HEK293 (cell line): ENCODE results near the gene NFE2L3.

Experiments used
- CTCF ChIA-PET: fragments of 350-600 bp; formaldehyde crosslinking; extraction: SDS; loops from one replicate; lab custom pipeline; 2021; ENCODE audit warnings: antibody characterized with exemption; lab: Yijun Ruan, JAX
- POLR2A ChIA-PET: fragments of 300-600 bp; formaldehyde crosslinking; extraction: SDS; loops from one replicate; lab custom pipeline; 2020; ENCODE audit warnings: antibody characterized with exemption, inconsistent platforms; lab: Yijun Ruan, JAX
- H3K27ac ChIP-seq: fragments of 200-500 bp; sonication (Bioruptor generic); 2 replicates; pipeline ENCODE4 v1.5.1; 2014; ENCODE audit warnings: low read depth, low read length, control low read depth, inconsistent platforms; ENCODE audit errors: extremely low read depth
- H3K36me3 ChIP-seq, 2 experiments: fragments of 200-500 bp in 1 of 2; sonication (Bioruptor generic) in 1 of 2; 1 replicate in 1 of 2; 2 replicates in 1 of 2; pipeline ENCODE4 v1.5.1; 2014 to 2017; ENCODE audit warnings: inconsistent platforms in 2 of 2, low read length in 2 of 2; ENCODE audit not compliant: control insufficient read depth in 2 of 2, insufficient read depth in 1 of 2
- H3K4me1 ChIP-seq: fragments of 200-500 bp; sonication (Bioruptor generic); 2 replicates; pipeline ENCODE4 v1.5.1; 2014; ENCODE audit warnings: mild to moderate bottlenecking, low read length, inconsistent platforms; ENCODE audit not compliant: control insufficient read depth, insufficient read depth
- H3K4me3 ChIP-seq: 2 replicates; pipeline ENCODE4 v1.5.1; 2011; ENCODE audit warnings: low read depth, mild to moderate bottlenecking, control low read depth, low read length, moderate library complexity
- H3K9me3 ChIP-seq: fragments of 200-500 bp; sonication (Bioruptor generic); 2 replicates; pipeline ENCODE4 v1.5.1; 2014; ENCODE audit warnings: low read depth, low read length, inconsistent platforms; ENCODE audit not compliant: control insufficient read depth, insufficient read depth
- ATF2 ChIP-seq: fragments of 450-650 bp; formaldehyde crosslinking; IDR thresholded peaks from 2 replicates; pipeline ENCODE4 v1.5.1; 2016; ENCODE audit warnings: missing biosample characterization, missing genetic modification characterization, low read depth
- BCL11A ChIP-seq: fragments of 450-650 bp; formaldehyde crosslinking; IDR thresholded peaks from 2 replicates; pipeline ENCODE4 v1.5.1; 2016; ENCODE audit warnings: low read depth, missing biosample characterization, missing genetic modification characterization
- EGR2 ChIP-seq: fragments of 450-650 bp; formaldehyde crosslinking; IDR thresholded peaks from 2 replicates; pipeline ENCODE4 v1.5.1; 2016; ENCODE audit warnings: low read depth, missing biosample characterization, missing genetic modification characterization
- GLIS1 ChIP-seq: fragments of 450-650 bp; formaldehyde crosslinking; IDR thresholded peaks from 2 replicates; pipeline ENCODE4 v1.5.1; 2016; ENCODE audit warnings: missing biosample characterization, missing genetic modification characterization
- REST ChIP-seq: fragments of 450-650 bp; formaldehyde crosslinking; IDR thresholded peaks from 2 replicates; pipeline ENCODE4 v1.5.1; 2016; ENCODE audit warnings: missing biosample characterization, missing genetic modification characterization
- SP7 ChIP-seq: fragments of 450-650 bp; formaldehyde crosslinking; IDR thresholded peaks from 2 replicates; pipeline ENCODE4 v1.5.1; 2016; ENCODE audit warnings: missing biosample characterization, missing genetic modification characterization
- TCF7L2 ChIP-seq: IDR thresholded peaks from 2 replicates; pipeline ENCODE4 v1.6.1; 2011; ENCODE audit warnings: low read depth, mild to moderate bottlenecking, inconsistent platforms, low read length, moderate library complexity, borderline replicate concordance
- ZBTB8A ChIP-seq: fragments of 450-650 bp; formaldehyde crosslinking; IDR thresholded peaks from 2 replicates; pipeline ENCODE4 v1.5.1; 2016; ENCODE audit warnings: missing biosample characterization, missing genetic modification characterization
- ZNF132 ChIP-seq: fragments of 450-650 bp; formaldehyde crosslinking; IDR thresholded peaks from 2 replicates; pipeline ENCODE4 v1.5.1; 2017; ENCODE audit warnings: missing biosample characterization, missing genetic modification characterization, borderline replicate concordance
- ZNF16 ChIP-seq: fragments of 450-650 bp; formaldehyde crosslinking; IDR thresholded peaks from 2 replicates; pipeline ENCODE4 v1.5.1; 2016; ENCODE audit warnings: low read depth, missing biosample characterization, missing genetic modification characterization
- ZNF174 ChIP-seq: fragments of 450-650 bp; formaldehyde crosslinking; IDR thresholded peaks from 2 replicates; pipeline ENCODE4 v1.5.0; 2017; ENCODE audit warnings: missing biosample characterization, mild to moderate bottlenecking, missing genetic modification characterization
- ZNF23 ChIP-seq: fragments of 450-650 bp; formaldehyde crosslinking; IDR thresholded peaks from 2 replicates; pipeline ENCODE4 v1.5.1; 2016; ENCODE audit warnings: missing biosample characterization, missing genetic modification characterization, borderline replicate concordance
- ZNF24 ChIP-seq: fragments of 450-650 bp; formaldehyde crosslinking; IDR thresholded peaks from 2 replicates; pipeline ENCODE4 v1.5.1; 2016; ENCODE audit warnings: missing biosample characterization, missing genetic modification characterization
- ZNF266 ChIP-seq: fragments of 450-650 bp; formaldehyde crosslinking; IDR thresholded peaks from 2 replicates; pipeline ENCODE4 v1.5.1; 2016; ENCODE audit warnings: missing biosample characterization, missing genetic modification characterization, low read depth
- ZNF292 ChIP-seq: fragments of 450-650 bp; formaldehyde crosslinking; IDR thresholded peaks from 2 replicates; pipeline ENCODE4 v1.5.1; 2016; ENCODE audit warnings: low read depth, missing biosample characterization, missing genetic modification characterization, borderline replicate concordance
- ZNF366 ChIP-seq: fragments of 450-650 bp; formaldehyde crosslinking; conservative IDR thresholded peaks from 2 replicates; pipeline ENCODE4 v1.5.1; 2016; ENCODE audit warnings: missing biosample characterization, missing genetic modification characterization
- ZNF394 ChIP-seq: fragments of 450-650 bp; formaldehyde crosslinking; IDR thresholded peaks from 2 replicates; pipeline ENCODE4 v1.5.1; 2016; ENCODE audit warnings: missing biosample characterization, missing genetic modification characterization, mild to moderate bottlenecking, moderate library complexity, borderline replicate concordance
- ZNF518A ChIP-seq: fragments of 450-650 bp; formaldehyde crosslinking; conservative IDR thresholded peaks from 2 replicates; pipeline ENCODE4 v1.5.1; 2016; ENCODE audit warnings: low read depth, missing biosample characterization, missing genetic modification characterization
- ZNF558 ChIP-seq: fragments of 450-650 bp; formaldehyde crosslinking; IDR thresholded peaks from 2 replicates; pipeline ENCODE4 v1.5.1; 2016; ENCODE audit warnings: missing biosample characterization, missing genetic modification characterization
- ZNF571 ChIP-seq: fragments of 450-650 bp; formaldehyde crosslinking; IDR thresholded peaks from 2 replicates; pipeline ENCODE4 v1.5.0; 2017; ENCODE audit warnings: missing biosample characterization, missing genetic modification characterization
- ZNF654 ChIP-seq: fragments of 450-650 bp; formaldehyde crosslinking; IDR thresholded peaks from 2 replicates; pipeline ENCODE4 v1.5.1; 2016; ENCODE audit warnings: low read depth, missing biosample characterization, missing genetic modification characterization
- ZNF658 ChIP-seq: fragments of 450-650 bp; formaldehyde crosslinking; IDR thresholded peaks from 2 replicates; pipeline ENCODE4; 2016; ENCODE audit warnings: missing biosample characterization, missing genetic modification characterization
- ZNF664 ChIP-seq: fragments of 450-650 bp; formaldehyde crosslinking; IDR thresholded peaks from 2 replicates; pipeline ENCODE4 v1.5.1; 2016; ENCODE audit warnings: missing biosample characterization, missing genetic modification characterization
- ZSCAN16 ChIP-seq: fragments of 450-650 bp; formaldehyde crosslinking; IDR thresholded peaks from 2 replicates; pipeline ENCODE4 v1.5.1; 2016; ENCODE audit warnings: missing biosample characterization, missing genetic modification characterization
- ZSCAN18 ChIP-seq: fragments of 450-650 bp; formaldehyde crosslinking; IDR thresholded peaks from 2 replicates; pipeline ENCODE4 v1.5.1; 2016; ENCODE audit warnings: missing biosample characterization, missing genetic modification characterization

NFE2L3 gene

GRCh38 chr7:26105931-26106330 lies 46.1 kb upstream of the NFE2L3 start (continued):
- TF ChIP-seq REST (tag by site-specific recombination) (no peak), ZNF292 (tag by site-specific recombination) (no peak), ZNF658 (tag by site-specific recombination) (no peak), ZNF571 (tag by site-specific recombination) (no peak), TCF7L2 (no peak), ZNF654 (no peak), ZNF366 (no peak), EGR2 (no peak)

- no peak overlapping the region for H3K27ac ChIP-seq
- no peaks in the 10 kb centered on the region for H3K4me1 ChIP-seq
- CTCF ChIA-PET: interaction anchor here (0.6 to 1.3 kb wide), 3 partner anchors 21 to 1129 kb away, joined by 3 read pairs; no protein-coding TSS in a partner anchor
- TF ChIP-seq ZSCAN18 (tag by site-specific recombination) (no peak), GLIS1 (no peak), ZBTB8A (no peak), SP7 (tag by site-specific recombination) (no peak), ZNF664 (tag by site-specific recombination) (no peak), ZNF174 (tag by site-specific recombination) (no peak), BCL11A (tag by site-specific recombination) (no peak), ZNF132 (tag by site-specific recombination) (no peak), ZNF24 (tag by site-specific recombination) (no peak), ZNF394 (no peak)
- POLR2A ChIA-PET: no interaction called here
- H3K9me3 ChIP-seq: no peaks in the 10 kb centered on the region
- no peak overlapping the region for H3K4me3 ChIP-seq
- no peaks in the 10 kb centered on the region for H3K36me3 ChIP-seq
Observed at GRCh38 chr7:26112203-26112740, 39.7 kb upstream of the NFE2L3 start.

GRCh38 chr7:26115650-26116049 lies 36.3 kb upstream of the NFE2L3 start:
- Histone ChIP-seq H3K4me3 (no peak overlapping the region), H3K27ac (no peak overlapping the region), H3K9me3 (no peaks in the 10 kb centered on the region), H3K4me1 (no peaks in the 10 kb centered on the region), H3K36me3 (no peaks in the 10 kb centered on the region)
- ChIA-PET CTCF (no interaction called here), POLR2A (no interaction called here)
- TF ChIP-seq ZNF558 (tag by site-specific recombination) (no peak), ZNF266 (tag by site-specific recombination) (no peak), ZSCAN16 (tag by site-specific recombination) (no peak), ZNF23 (tag by site-specific recombination) (no peak), ATF2 (tag by site-specific recombination) (no peak), ZNF16 (no peak), ZNF518A (tag by site-specific recombination) (no peak)
